ENCODE results near the gene RAB6A.

The RAB6A gene

GRCh38 chr11:73759610-73760134 lies 1.2 kb downstream of the RAB6A start:
- Histone ChIP-seq H3K4me2 (ENCODE audit: low read length) (peak overlapping the region; percentile 93), H3K4me3 (ENCODE audit: low read length) (peak overlapping the region; percentile 99), H3K9me3 (ENCODE audit: control insufficient read depth, insufficient read depth, low read length) (no peaks in the 10 kb centered on the region), H3K79me2 (ENCODE audit: control insufficient read depth, low read length) (peaks cover 54% of the 10 kb centered on the region), H3K27me3 (ENCODE audit: control insufficient read depth, low read length) (no peaks in the 10 kb centered on the region), H3K4me1 (ENCODE audit: control insufficient read depth, low read length) (peaks cover 39% of the 10 kb centered on the region), H3K9me2 (replicated peaks; ENCODE audit: control insufficient read depth, low read length) (no peaks in the 10 kb centered on the region), H4K20me1 (ENCODE audit: control insufficient read depth, insufficient read depth, low read depth, low read length) (peaks cover 11% of the 10 kb centered on the region), H3K27ac (ENCODE audit: low read depth, low read length) (no peak overlapping the region), H3K36me3 (ENCODE audit: control insufficient read depth, low read length) (peaks cover 16% of the 10 kb centered on the region), H3F3A (ENCODE audit: control insufficient read depth, insufficient read depth) (peaks cover 6% of the 10 kb centered on the region; the same call in 1 of the 2 replicates)
- TF ChIP-seq EZH2phosphoT487 (IDR thresholded peaks at IDR 0.05; ENCODE audit: borderline replicate concordance, low read length): no peak
- TF ChIP-seq CTCF (IDR thresholded peaks at IDR 0.05; ENCODE audit: low read depth, low read length, poor library complexity, severe bottlenecking): no peak

- Histone ChIP-seq H3K27ac (ENCODE audit: low read depth, low read length) (no peak overlapping the region), H3K9me2 (replicated peaks; ENCODE audit: control insufficient read depth, low read length) (no peaks in the 10 kb centered on the region), H3K36me3 (ENCODE audit: control insufficient read depth, low read length) (peaks cover 16% of the 10 kb centered on the region), H3K4me1 (ENCODE audit: control insufficient read depth, low read length) (peaks cover 32% of the 10 kb centered on the region), H3K4me2 (ENCODE audit: low read length) (peak overlapping the region; percentile 93), H3K4me3 (ENCODE audit: low read length) (peak overlapping the region; percentile 99), H3K27me3 (ENCODE audit: control insufficient read depth, low read length) (no peaks in the 10 kb centered on the region), H3K9me3 (ENCODE audit: control insufficient read depth, insufficient read depth, low read length) (no peaks in the 10 kb centered on the region), H4K20me1 (ENCODE audit: control insufficient read depth, insufficient read depth, low read depth, low read length) (peaks cover 11% of the 10 kb centered on the region), H3K79me2 (ENCODE audit: control insufficient read depth, low read length) (peaks cover 66% of the 10 kb centered on the region), H3F3A (ENCODE audit: control insufficient read depth, insufficient read depth) (peaks cover 4% of the 10 kb centered on the region; the same call in 1 of the 2 replicates)
- TF ChIP-seq EZH2phosphoT487 (IDR thresholded peaks at IDR 0.05; ENCODE audit: borderline replicate concordance, low read length) (no peak), CTCF (IDR thresholded peaks at IDR 0.05; ENCODE audit: low read depth, low read length, poor library complexity, severe bottlenecking) (no peak)
These were observed 2.4 kb downstream of the RAB6A start for GRCh38 chr11:73758451-73758850.

DNA sequence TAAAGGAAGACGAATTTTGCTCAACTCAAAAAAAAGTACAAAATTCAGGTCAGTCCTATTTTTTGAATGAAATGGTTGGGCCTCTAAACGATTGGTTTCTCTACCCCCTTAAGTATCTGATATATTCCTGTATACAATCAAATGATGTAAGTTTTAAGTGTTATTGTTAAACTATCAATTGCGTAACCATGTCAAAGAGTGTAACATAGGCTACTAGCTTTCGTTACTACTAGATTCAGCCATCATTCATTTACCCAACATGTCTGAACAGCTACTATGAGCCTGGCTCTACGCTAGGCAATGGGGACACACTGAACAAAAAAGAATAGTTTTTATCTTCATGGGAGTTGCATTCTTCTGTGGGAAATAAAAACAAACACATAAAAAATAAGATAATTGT lies 3.3 kb downstream of the RAB6A start:
- TF ChIP-seq EZH2phosphoT487 (IDR thresholded peaks at IDR 0.05; ENCODE audit: borderline replicate concordance, low read length) (no peak), CTCF (IDR thresholded peaks at IDR 0.05; ENCODE audit: low read depth, low read length, poor library complexity, severe bottlenecking) (no peak)
- Histone ChIP-seq H3K27me3 (ENCODE audit: control insufficient read depth, low read length) (no peaks in the 10 kb centered on the region), H3K4me3 (ENCODE audit: low read length) (no peak overlapping the region), H3K4me1 (ENCODE audit: control insufficient read depth, low read length) (peaks cover 27% of the 10 kb centered on the region), H3K9me2 (replicated peaks; ENCODE audit: control insufficient read depth, low read length) (no peaks in the 10 kb centered on the region), H3K9me3 (ENCODE audit: control insufficient read depth, insufficient read depth, low read length) (no peaks in the 10 kb centered on the region), H3F3A (ENCODE audit: control insufficient read depth, insufficient read depth) (no peaks in the 10 kb centered on the region), H3K4me2 (ENCODE audit: low read length) (no peak overlapping the region; the same call in 1 of the 2 replicates), H3K27ac (ENCODE audit: low read depth, low read length) (no peak overlapping the region), H3K79me2 (ENCODE audit: control insufficient read depth, low read length) (peaks cover 73% of the 10 kb centered on the region), H3K36me3 (ENCODE audit: control insufficient read depth, low read length) (peaks cover 16% of the 10 kb centered on the region), H4K20me1 (ENCODE audit: control insufficient read depth, insufficient read depth, low read depth, low read length) (peaks cover 11% of the 10 kb centered on the region)
